HG02571 (cell line): ENCODE results near the gene DPP4.
"Not testable (repeated sequence)": the region's sequence is repeated elsewhere in the genome, so short reads cannot be mapped to it uniquely, and the experiment has no call there.

ENCODE experiments used
- ATAC-seq: cut with Tn5 transposase; IDR thresholded peaks from one replicate; pipeline ENCODE4 v1.9.1; 2021; ENCODE audit warnings: mild to moderate bottlenecking, moderate library complexity; ENCODE audit not compliant: unreplicated experiment

Gene DPP4

DNA sequence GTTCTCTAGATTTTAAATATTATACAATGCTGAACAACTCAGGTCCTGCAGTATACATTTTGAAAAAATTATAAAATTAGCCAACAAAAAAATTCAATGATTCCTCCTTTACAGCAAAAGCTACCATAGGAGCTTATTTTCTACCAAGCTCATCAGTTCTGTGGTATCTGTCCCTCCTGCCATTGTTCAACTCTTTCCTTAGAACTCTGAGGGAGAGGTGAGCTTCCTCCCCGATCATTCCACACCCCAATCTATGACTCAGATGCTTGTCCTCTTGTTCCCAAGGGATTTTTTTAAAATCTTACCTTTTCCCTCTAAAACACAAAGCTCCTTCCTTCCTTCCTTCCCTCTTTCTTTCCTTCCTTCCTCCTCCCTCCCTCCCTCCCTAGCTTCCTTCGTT, 13.5 kb downstream of the DPP4 start:
- no peak for ATAC-seq

DNA sequence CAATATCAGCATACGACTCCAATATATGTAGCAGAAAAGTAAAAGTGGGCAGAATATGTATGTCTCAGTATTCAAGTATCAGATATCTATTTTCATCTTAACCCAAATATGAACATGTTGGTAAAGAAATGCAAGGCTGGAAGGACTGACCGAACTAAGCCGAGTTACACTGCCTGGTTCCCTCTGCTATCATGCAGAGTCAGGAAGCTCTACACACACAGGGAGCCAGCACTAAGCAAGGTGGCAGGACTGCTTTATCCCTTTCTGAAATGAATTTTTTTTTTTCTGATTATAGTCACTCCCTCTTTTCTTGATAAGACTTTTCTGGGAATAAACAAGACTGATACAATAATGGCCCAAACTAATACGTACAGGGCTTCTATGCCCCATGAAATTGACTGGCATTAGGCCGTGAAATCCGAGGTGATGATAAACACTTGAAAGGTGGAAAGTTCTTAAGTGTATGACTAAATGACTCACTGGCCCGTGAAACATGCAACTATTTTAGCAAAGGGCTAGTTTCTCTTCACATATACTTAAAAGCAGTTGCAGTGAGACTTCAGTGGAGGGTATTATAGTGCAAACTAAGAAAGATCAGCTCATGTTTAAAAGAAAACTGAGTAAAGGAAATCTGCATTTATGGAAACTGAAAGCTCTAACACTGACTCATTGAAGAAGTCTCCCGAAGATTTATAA, 14.9 kb downstream of the DPP4 start:
- ATAC-seq = peak; percentile 83

DNA sequence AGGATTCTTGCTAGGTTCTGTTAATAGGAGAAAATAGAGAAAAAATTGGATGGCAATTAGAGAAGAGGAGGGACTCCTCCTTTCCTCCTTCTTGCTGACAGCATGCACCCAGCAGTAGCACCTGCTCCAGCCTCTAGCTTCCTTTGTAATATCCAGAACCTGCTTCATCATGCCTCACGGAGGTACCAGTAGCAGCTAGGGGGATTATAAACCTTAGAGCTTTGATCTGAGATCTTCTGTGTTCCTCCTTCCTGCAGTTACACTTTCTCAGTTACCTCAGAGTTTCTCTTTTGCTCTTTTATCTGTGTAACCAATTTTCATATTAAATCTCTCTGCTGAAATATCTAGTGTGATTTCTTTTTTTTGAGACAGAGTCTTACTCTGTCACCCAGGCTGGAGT, 16.6 kb downstream of the DPP4 start:
- no peak for ATAC-seq

DNA sequence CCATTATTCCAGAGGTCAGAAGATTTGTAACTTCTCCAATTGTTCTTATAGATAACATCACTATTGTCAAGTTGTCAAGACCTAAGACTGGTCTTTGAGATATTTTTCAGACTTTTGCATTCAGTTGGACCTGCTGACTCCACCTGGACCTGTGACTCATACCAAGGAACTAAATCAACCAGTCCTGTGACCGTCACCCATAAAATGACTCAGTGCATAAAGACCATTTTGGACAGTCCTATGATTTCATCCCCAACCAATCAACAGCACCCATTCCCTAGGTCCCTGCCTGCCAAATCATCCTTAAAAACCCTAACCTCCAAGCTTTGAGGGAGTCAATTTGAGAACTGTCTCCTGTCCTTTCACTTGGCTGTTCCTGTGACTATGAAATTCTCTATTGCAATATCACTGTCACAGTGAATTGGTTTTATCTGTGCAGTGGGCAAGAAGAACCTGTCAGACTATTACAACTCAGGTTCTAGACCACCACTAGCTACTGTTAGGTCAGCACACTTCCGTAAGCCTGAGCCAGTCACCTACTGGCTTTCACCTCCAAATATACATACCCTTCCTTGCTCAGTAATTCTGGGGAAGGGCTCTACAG, 17.1 kb downstream of the DPP4 start:
- no peak for ATAC-seq

DNA sequence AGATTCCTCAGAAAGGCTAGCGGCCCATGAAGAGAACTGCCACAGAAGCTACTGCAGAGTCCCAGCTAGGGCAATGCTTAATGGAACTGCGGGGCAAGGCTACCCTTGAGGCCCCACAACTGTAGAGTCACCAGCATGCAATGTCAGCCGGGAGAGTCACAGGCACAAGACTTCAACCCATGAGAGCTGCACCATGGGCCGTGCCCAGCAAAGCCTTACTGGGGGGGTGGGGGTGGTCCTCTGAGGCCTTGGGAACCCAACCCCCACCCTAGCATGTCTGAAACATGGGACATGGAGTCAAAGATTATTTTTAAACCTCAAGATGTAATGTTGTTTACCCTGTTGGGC, 20.2 kb downstream of the DPP4 start:
- no peak for ATAC-seq

DNA sequence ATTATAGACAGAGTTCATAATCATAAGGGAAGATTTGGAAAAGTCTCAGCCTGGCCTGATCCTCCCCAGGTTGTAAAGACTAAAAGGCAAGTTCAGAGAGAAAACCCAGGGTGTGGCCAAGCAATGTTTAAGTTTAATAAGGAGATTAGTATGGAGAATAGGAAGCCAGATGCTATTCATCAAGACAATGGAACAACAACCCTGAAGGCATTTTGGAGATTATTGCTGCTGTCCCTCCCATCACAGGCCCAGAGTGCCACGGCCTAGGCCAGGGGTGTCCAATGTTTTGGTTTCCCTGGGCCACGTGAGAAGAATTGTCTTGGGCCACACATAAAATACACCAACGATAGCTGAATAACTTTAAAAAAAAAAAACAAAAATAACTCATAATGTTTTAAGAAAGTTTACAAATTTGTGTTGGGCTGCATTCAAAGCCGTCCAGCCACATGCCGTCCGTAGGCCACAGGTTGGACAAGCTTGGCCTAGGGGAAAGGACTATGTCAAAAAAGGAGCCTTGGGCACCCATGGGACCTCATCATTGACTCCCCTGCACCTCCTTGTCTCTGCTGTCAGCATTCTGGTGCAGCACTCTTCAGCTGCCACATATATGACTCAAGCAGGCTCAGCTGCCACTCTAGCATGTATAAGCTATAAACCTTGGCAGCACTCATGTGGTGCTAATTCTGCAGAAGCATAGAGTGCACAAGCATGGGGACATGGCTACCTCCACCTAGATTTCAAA, 20.8 kb downstream of the DPP4 start:
- no peak for ATAC-seq

DNA sequence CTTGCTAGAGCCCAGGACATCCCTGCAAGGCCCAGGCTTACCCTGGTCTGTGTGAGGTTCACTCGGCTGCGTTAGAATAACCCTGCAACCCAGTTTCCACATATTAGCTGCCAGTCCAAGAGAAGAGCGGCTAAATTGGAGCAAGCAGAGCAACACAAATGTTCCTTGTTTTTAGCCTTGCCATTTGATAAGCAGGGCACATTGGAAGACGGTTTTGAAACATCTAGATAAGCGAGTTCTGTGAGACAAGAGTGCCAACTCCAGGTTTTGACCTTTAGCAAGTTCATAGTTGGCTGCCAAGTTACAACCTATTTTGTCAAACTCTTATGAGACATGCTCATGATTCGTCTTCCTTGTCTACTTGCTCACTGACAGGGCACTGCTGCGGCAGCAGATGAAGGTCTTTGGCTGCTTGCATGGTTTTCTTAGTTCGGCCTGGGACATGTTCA, 23.5 kb downstream of the DPP4 start:
- no peak for ATAC-seq

DNA sequence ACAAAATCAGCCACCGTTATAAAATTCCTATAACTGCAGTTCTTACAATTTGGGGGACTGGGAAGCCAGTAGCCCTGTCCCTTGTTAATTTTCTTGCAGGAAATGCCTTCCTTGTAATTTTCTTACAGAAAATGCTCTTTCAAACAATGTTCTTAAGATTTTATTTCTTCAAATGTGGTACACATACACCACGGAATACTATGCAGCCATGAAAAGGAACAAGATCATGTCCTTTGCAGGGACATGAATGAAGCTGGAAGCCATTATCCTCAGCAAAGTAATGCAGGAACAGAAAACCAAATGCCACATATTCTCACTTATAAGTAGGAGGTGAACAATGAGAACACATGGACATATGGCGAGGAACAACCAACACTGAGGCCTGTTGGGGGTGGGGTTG, 24.9 kb downstream of the DPP4 start:
- ATAC-seq = not testable (repeated sequence)

DNA sequence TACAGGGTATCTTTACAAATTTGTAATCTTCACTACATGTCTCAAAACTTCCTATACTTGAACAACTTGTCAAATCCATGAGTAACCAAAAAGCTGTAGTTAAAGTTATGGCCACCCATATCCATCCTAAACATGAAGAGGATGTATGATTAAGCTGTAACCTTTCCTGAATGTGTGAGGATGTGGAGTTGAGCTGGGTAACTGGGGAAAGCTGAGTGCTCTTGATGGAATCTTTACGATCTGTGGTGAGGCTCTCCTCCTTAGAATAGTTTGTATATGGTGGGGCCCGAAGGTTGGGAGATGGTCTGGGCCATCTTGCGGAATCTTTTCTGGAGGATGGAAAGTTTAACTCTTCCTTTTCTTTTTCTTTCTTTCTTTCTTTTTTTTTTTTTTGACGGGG, 29.4 kb downstream of the DPP4 start:
- no peak for ATAC-seq

DNA sequence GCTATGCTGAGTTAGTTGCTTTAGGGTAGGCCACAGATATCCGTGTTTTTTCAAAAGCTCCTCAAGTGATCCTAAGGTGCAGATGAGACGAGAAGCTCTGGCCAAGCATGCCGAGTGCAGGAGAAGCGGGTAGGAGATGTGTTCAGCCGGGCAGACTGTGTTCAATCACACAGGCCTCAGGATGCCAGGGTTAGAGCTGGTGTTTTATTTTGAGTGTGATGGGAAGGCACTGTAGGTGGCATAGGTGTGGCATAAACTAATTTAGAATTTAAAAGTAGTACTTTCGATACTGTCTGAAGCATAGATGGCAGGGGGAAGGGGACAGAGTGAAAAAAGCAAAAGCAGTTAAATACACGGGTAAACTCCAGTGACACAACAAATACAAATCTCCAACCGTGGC, 30.9 kb downstream of the DPP4 start:
- no peak for ATAC-seq

DNA sequence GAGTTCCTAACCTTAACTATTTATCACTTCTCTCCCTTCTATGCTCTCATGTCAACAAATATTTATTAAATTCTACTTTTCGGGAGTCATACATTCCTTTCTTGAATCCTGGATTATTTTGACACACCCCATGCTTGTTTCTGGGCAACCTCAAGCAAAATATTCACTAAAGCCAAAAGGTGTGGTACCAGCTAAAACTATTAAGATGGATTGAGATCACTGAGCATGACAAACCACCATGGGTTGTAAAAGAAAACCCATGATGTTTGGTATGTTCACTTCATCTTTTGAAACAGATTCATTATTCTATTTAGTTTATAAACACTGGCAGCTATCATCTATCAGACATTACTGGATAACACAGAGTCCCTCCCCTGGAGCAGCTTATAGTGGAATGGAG, 32.5 kb downstream of the DPP4 start:
- no peak for ATAC-seq

DNA sequence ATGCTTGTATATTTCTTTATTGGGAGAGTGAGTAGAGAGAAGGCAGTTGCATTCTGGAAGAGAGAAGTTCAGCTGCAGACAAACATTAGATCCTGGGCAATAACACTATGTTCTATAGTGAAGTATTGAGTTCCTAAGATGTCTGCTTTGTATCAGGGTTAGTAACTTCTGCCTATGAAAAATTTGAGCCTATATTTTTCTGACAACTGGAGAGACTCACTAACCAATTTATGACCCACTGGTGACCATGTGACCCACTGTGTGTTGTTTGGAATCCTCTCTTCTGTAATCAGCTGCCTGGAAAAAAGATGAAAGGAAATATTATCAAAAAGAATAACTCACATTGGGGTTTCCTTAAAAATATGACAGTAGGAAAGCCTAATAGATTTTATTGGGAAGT, 35.3 kb downstream of the DPP4 start:
- ATAC-seq = no peak

DNA sequence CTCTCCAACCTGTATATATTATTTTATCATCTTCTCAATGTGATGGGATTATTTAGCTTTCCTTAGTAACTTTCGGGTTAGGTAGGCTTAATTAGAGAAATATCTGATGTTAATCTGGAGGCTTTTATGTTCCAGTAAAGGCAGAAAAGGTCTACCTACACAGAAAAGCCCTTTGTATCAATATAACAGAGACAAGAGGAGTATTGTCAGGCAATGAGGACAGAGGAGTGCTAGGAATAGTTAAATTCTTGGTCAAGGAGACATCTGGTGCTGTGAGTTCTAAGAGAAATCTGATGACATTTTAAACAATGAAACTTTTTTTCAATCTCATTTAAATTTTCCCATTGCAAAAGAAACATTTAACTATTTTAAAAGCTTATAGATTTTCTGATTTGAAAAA, 36.1 kb downstream of the DPP4 start:
- ATAC-seq = no peak

DNA sequence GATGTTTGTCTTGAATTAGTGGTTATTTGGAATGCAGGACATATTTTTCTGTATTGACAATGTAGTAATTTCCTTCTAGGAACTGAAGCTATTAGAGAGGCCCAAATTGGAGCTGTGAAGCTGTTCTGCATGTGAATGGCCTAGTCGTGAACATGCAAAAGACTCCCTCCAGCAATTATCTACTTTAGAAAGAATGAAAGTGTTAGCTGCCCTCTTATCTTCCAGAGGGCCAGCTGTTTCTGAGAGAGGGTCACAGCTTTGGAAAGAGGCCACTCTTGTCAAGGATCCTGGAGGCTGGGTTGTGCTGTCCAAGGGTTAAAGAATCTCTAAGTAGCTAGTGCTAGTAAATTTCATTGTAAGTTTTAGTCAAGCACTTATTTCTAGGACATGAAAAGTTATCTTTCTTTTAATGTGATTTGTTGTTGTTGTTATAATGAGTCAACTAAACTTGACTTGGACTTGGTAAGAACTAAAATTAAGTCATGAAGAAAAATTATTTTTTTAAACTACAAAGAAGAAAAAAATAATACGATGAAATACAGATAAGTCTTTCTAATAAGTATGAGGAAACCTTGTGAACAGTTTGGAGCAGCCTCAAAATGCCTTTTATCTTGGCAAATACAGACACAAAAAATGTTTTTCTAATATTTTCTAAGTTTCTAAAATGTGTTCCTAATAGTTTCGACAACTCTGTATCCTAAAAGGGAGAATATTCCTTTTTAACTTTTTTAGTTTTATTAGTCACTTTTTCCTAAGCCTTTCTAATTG, 36.8 kb downstream of the DPP4 start:
- no peak for ATAC-seq

DNA sequence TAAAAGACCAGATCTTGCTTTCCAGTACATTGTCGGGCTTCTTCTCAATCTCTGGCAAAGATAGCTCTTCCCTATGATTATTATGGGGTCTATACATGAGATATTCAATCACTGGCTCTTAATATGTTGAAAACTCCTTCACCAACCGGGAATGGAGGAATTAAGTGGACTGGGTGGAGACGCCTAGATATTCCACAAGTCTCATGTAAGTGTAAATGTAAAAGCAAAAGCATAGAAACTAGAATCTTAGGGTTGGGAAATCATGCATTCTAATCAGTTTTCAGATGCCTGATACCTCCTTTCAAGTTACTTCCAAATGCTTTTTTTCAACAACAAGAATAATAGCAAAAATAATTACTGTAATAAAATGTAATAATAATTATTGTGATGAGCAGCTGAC, 38.0 kb downstream of the DPP4 start:
- ATAC-seq = no peak

DNA sequence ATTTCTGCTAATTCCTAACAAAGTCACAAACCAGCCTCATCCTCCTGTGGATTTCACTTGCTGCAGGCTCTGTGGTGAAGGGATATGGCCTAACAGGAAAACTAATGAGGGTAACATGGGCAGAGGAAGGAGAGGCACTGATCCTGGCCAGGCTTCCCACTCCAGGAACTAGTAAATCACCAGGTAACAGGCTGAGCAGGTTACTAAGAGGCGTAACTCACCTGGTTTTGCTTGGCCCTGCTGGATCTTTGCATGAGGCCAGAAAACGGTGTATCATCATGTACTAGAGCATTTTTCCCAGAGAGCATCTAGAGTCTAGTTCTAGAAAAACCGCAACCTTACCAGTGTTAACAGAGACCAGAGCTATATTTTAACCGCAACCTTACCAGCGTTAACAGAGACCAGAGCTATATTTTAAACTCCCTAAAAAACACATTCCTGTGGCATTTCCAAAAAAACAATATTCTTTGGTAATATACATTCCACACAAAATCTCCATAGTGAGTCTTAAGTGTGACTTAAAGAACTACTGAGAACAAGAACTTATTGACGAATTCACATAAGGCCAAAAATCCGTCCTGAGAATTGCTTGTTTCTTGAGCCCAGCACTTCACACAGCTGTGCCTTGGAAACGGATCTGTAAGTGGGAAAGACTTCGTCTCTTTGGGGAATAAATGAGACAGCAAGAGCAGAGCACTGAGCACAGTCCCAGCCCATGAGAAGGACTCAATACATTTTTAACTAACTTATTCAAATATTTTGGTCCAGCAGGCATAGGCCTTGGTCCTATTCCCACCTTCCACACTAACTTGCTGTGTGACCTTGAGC, 43.4 kb downstream of the DPP4 start:
- no peak for ATAC-seq

DNA sequence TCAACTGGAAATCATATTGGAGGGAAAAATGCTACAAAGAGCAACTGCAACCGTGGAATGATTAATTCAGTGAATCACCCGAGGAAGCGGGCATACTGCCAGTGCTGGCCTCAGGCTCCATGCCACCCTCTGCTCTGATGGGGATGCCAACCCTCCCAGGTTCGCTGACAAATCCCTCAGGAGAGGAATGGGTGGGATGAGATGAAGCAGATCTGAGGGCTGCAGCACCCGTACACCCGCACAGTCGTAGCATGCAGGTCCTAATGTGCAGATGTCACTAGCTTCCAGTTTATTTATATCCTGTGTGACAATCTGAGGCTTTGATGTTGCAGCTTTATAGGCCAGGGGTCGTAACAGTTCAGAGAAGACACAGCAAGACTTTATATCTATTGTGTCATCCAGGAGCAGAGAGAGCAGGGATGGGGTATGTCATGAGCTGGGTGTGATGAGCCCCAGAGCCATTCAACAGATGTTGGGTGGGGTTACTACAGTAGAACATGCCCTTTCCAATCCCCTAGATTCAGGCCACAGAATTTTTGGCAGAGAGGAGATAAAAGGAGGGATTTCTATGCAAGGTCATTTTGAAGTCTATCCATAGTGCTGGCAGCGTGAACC, 44.6 kb downstream of the DPP4 start:
- no peak for ATAC-seq

DNA sequence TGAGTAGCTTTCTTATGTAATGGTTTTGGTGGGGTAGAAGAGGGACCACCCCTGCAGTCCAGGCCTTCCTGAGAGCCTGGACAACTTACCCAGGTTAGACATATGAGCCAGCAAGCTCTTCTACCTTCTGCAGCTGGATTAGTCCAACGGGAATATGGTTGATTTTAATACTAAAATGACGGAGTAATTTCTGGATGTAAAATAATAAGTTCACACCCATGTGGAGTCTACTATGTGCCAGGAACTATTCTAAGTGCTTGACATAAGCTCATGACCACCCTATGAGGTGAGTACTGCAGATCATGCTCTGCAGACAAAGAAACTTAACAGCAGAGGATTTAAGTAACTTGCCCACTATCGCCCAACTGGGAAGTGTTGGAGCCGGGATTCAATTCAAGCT, 45.5 kb downstream of the DPP4 start:
- no peak for ATAC-seq

DNA sequence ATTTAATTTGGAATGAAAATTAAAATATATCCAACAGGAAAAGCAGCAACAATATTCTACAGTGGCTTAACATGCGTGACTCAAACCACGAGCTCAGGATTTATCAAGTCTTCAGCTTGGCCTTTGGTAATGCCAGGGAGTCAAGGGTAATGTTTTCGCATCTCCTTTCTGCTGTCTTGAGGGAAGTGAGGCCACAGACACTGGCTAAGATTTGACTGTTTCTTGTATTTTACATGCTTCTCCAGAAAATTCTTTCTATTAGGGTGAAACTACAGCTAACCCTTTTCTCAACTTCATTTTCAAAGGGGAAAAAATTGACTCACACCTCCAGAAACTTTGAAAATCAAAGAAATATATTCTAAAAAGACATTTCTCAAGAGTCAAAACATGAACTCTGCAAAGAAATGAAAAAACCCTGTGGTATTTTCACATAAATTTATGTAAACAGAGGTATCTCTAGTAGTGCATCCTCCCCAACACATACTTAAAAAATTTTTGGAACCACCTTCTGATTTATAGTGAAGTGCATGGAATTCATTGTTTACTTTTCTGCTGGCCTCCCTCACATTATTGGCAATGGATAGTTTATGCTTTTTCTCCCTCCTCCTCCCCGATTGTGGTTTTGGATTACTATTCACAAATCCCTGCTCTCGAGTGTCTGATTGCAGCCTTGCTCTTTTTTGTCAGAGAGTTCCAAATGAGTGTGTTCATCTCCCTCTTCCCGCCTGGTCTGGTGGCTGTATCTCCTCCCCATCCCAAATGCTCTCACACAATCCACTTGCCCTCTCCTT, 48.7 kb downstream of the DPP4 start:
- no peak for ATAC-seq
